K562 (cell line): ENCODE measurements around the gene SLBP. TPM values are rescaled to one million over a fixed set of nuclear protein-coding genes. Genes with fewer than 3 reads are reported as not detected.

Experiments used
- ASH1L ChIP-seq: fragments of 450-650 bp; IDR thresholded peaks from 2 replicates; pipeline ENCODE4 v1.6.1; 2018; ENCODE audit warnings: borderline replicate concordance, mild to moderate bottlenecking, low read depth; ENCODE audit not compliant: partially characterized antibody
- CBX5 ChIP-seq: IDR thresholded peaks from 2 replicates; pipeline ENCODE4 v1.6.1; 2014; ENCODE audit warnings: low read depth, borderline replicate concordance
- CHD7 ChIP-seq: fragments of 200-600 bp; sonication (generic); IDR thresholded peaks from one replicate; pipeline ENCODE4 v1.6.1; 2012; ENCODE audit warnings: mild to moderate bottlenecking, low read depth, low read length, inconsistent platforms
- DDX20 ChIP-seq: fragments of 450-650 bp; IDR thresholded peaks from 2 replicates; pipeline ENCODE4 v1.6.1; 2016; ENCODE audit warnings: missing genetic modification characterization, low read depth, mild to moderate bottlenecking, missing compliant biosample characterization, moderate library complexity
- ELF2 ChIP-seq: fragments of 250-450 bp; sonication (Bioruptor Pico); IDR thresholded peaks from 2 replicates; pipeline ENCODE4 v1.5.0; 2021; ENCODE audit warnings: mild to moderate bottlenecking
- ESRRB ChIP-seq: fragments of 250-450 bp; sonication (Bioruptor Pico); IDR thresholded peaks from 2 replicates; pipeline ENCODE4 v1.5.0; 2020; ENCODE audit warnings: mild to moderate bottlenecking, moderate library complexity, borderline replicate concordance
- EZH2 ChIP-seq: IDR thresholded peaks from 2 replicates; pipeline ENCODE4 v1.6.1; 2012; ENCODE audit warnings: low read depth, mild to moderate bottlenecking, inconsistent platforms, low read length, borderline replicate concordance
- HMGN3 ChIP-seq: IDR thresholded peaks from 2 replicates; pipeline ENCODE4 v1.6.1; 2011; ENCODE audit warnings: borderline replicate concordance, low read depth, mild to moderate bottlenecking, mixed read lengths, low read length; ENCODE audit not compliant: insufficient read length; ENCODE audit errors: extremely low read depth
- IFI16 ChIP-seq: fragments of 250-450 bp; sonication (Bioruptor Pico); IDR thresholded peaks from 2 replicates; pipeline ENCODE4 v2.1.2; 2022; ENCODE audit warnings: mild to moderate bottlenecking, inconsistent platforms
- SUPT5H ChIP-seq: fragments of 450-650 bp; IDR thresholded peaks from 2 replicates; pipeline ENCODE4 v1.6.1; 2016
- TEAD4 ChIP-seq, 2 experiments: sonication (generic) in 1 of 2; formaldehyde crosslinking in 1 of 2; IDR thresholded peaks; 2 replicates each; pipeline versions ENCODE4 v1.6.1 to v1.8.0; 2012 to 2022; ENCODE audit warnings: borderline replicate concordance in 1 of 2, inconsistent platforms in 1 of 2, low read length in 1 of 2, mild to moderate bottlenecking in 1 of 2, missing genetic modification reagents in 1 of 2
- ZNF444 ChIP-seq: fragments of 250-450 bp; sonication (Bioruptor Pico); IDR thresholded peaks from 2 replicates; pipeline ENCODE4 v1.4.0; 2020; ENCODE audit warnings: mild to moderate bottlenecking, moderate library complexity
- ZNF76 ChIP-seq: fragments of 250-450 bp; sonication (Bioruptor Pico); IDR thresholded peaks from 2 replicates; pipeline ENCODE4 v1.4.0; 2020; ENCODE audit warnings: mild to moderate bottlenecking, moderate library complexity, borderline replicate concordance
- polyA plus RNA-seq, 8 experiments: library from polyadenylated mRNA; depleted of rRNA in 4 of 8; stranded (reverse) in 5 of 8; unstranded in 3 of 8; fragments of >200 nt; fragmentation: Nextera tagmentation in 2 of 8; fragmentation: Illumina TruSeq in 1 of 8; extraction: Ambion mirVana in 2 of 8; extraction: Trizol in 1 of 8; gene quantifications; 2 replicates each; pipeline versions ENCODE4 v1.2.1 to v1.2.3, GENCODE V29; 2011 to 2014; ENCODE audit warnings: inconsistent platforms in 1 of 8, missing spikeins in 1 of 8
- total RNA-seq, 7 experiments: library from RNA; depleted of rRNA in 6 of 7; stranded (reverse); fragments of >200 nt in 6 of 7; fragmentation: Illumina TruSeq in 2 of 7; extraction: Trizol in 2 of 7; gene quantifications; 2 replicates each; pipeline versions ENCODE4 v1.2.1 to v1.2.3, GENCODE V29; 2011 to 2021; ENCODE audit warnings: low replicate concordance in 1 of 7

Gene SLBP
- total and polyA plus RNA-seq, 9 of the 15 experiments (the other 6 are each of a cell fraction or from before 2014, with no cell fraction given) = 49.4 to 221 (median 162) TPM

- TF ChIP-seq ASH1L = no peak
- TF ChIP-seq EZH2 = no peak
- no peak for TF ChIP-seq ESRRB (CRISPR knock-in tag)
- TF ChIP-seq IFI16 (CRISPR knock-in tag) = no peak
- no peak for TF ChIP-seq DDX20 (tag)
- TF ChIP-seq TEAD4 (IDR thresholded peaks at IDR 0.05; ENCODE audit: low read length) = no peak
- TF ChIP-seq TEAD4 (CRISPR knock-in tag; IDR thresholded peaks at IDR 0.05; ENCODE audit: borderline replicate concordance) = no peak; the same call in 1 of the 2 replicates
- TF ChIP-seq CHD7 = no peak
- no peak for TF ChIP-seq ZNF76 (CRISPR knock-in tag)
- TF ChIP-seq SUPT5H = no peak
- no peak for TF ChIP-seq ZNF444 (CRISPR knock-in tag)
- TF ChIP-seq ELF2 (CRISPR knock-in tag) = 0 out of 2 replicates have a peak, but pooled peaks have one; percentile 17
- peak; percentile 48 for TF ChIP-seq HMGN3
- no peak for TF ChIP-seq CBX5
These were observed 426 bp downstream of the SLBP start (continued) for GRCh38 chr4:1711571-1712215.
